Osteoblast (primary cell): Measurements from ENCODE around the gene DCLRE1A. TPM values are rescaled to one million over a fixed set of nuclear protein-coding genes. Genes with fewer than 3 reads are reported as not detected.

Experiments
- DNase-seq: peaks from one replicate; pipeline ENCODE4 v3.0.0; 2011; ENCODE audit warnings: low spot score, mixed read lengths; ENCODE audit not compliant: insufficient read length; ENCODE audit errors: missing footprints
- H2AFZ ChIP-seq: 2 replicates; pipeline ENCODE4 v1.6.0; 2011; ENCODE audit warnings: mild to moderate bottlenecking, low read length
- H3K27ac ChIP-seq: 2 replicates; pipeline ENCODE4 v1.5.1; 2011; ENCODE audit warnings: mild to moderate bottlenecking, low read depth, low read length, moderate library complexity
- H3K27me3 ChIP-seq: 2 replicates; pipeline ENCODE4 v1.6.0; 2012; ENCODE audit warnings: mild to moderate bottlenecking, control low read depth, inconsistent platforms, low read length, moderate library complexity; ENCODE audit not compliant: insufficient read depth
- H3K36me3 ChIP-seq: 2 replicates; pipeline ENCODE4 v1.5.1; 2011; ENCODE audit warnings: mild to moderate bottlenecking, low read length, control low read depth, moderate library complexity; ENCODE audit not compliant: insufficient read depth
- H3K4me1 ChIP-seq: 2 replicates; pipeline ENCODE4 v1.5.1; 2011; ENCODE audit warnings: mild to moderate bottlenecking, low read length, control low read depth, moderate library complexity; ENCODE audit not compliant: insufficient read depth
- H3K4me2 ChIP-seq: 2 replicates; pipeline ENCODE4 v1.6.0; 2011; ENCODE audit warnings: mild to moderate bottlenecking, low read length; ENCODE audit not compliant: insufficient read depth
- H3K4me3 ChIP-seq: fragments of 200-600 bp; sonication (generic); 3 replicates; pipeline ENCODE4 v1.5.1; 2012; ENCODE audit warnings: mild to moderate bottlenecking, low read length, inconsistent platforms; ENCODE audit not compliant: insufficient read depth
- H3K79me2 ChIP-seq: 2 replicates; pipeline ENCODE4 v1.6.0; 2012; ENCODE audit warnings: mild to moderate bottlenecking, low read length, control low read depth, inconsistent platforms; ENCODE audit not compliant: insufficient read depth
- H3K9me3 ChIP-seq: 2 replicates; pipeline ENCODE4 v1.5.1; 2011; ENCODE audit warnings: low read depth, low read length, control low read depth
- H4K20me1 ChIP-seq: 2 replicates; pipeline ENCODE4 v1.6.0; 2012; ENCODE audit warnings: mild to moderate bottlenecking, low read length, control low read depth; ENCODE audit not compliant: insufficient read depth
- CTCF ChIP-seq: IDR thresholded peaks from 2 replicates; pipeline ENCODE4 v1.5.1; 2011; ENCODE audit warnings: mild to moderate bottlenecking, low read depth, low read length, moderate library complexity; ENCODE audit errors: extremely low read depth
- small RNA-seq: library from RNA; depleted of rRNA; stranded (forward); fragments of <200 nt; gene quantifications from one replicate; pipeline ENCODE3, GENCODE V24; 2012
- total RNA-seq: library from RNA; depleted of rRNA; stranded (reverse); fragments of >200 nt; gene quantifications from 2 replicates; pipeline ENCODE4 v1.2.3, GENCODE V29; 2012

DCLRE1A gene
- total RNA-seq, 1 donor = 5.1 TPM

GRCh38 chr10:113802997-113803396 lies 50.9 kb downstream of the DCLRE1A start:
- H3K4me2 ChIP-seq = no peak overlapping the region
- no peak for DNase-seq
- no peak for TF ChIP-seq CTCF

GRCh38 chr10:113801569-113801968 lies 52.3 kb downstream of the DCLRE1A start:
- Histone ChIP-seq H2AFZ (no peak overlapping the region), H3K79me2 (no peaks in the 10 kb centered on the region), H3K36me3 (no peaks in the 10 kb centered on the region), H3K9me3 (no peaks in the 10 kb centered on the region), H3K4me1 (no peaks in the 10 kb centered on the region), H3K4me2 (no peak overlapping the region), H4K20me1 (no peaks in the 10 kb centered on the region), H3K27ac (no peak overlapping the region), H3K27me3 (peaks cover 35% of the 10 kb centered on the region), H3K4me3 (no peak overlapping the region)
- no peak for TF ChIP-seq CTCF
- no peak for DNase-seq

More at GRCh38 chr10:113802997-113803396, 50.9 kb downstream of the DCLRE1A start:
- H3K27ac ChIP-seq = no peak overlapping the region
- no peak overlapping the region for H2AFZ ChIP-seq
- H3K9me3 ChIP-seq = no peaks in the 10 kb centered on the region
- H3K36me3 ChIP-seq = no peaks in the 10 kb centered on the region
- no peaks in the 10 kb centered on the region for H3K4me1 ChIP-seq
- H3K79me2 ChIP-seq = no peaks in the 10 kb centered on the region
- peaks cover 27% of the 10 kb centered on the region for H3K27me3 ChIP-seq
- H4K20me1 ChIP-seq = no peaks in the 10 kb centered on the region
- H3K4me3 ChIP-seq = no peak overlapping the region

GRCh38 chr10:113791691-113792090 lies 62.2 kb downstream of the DCLRE1A start:
- DNase-seq = no peak
- Histone ChIP-seq H3K4me1 (peaks cover 10% of the 10 kb centered on the region), H3K4me2 (no peak overlapping the region), H2AFZ (no peak overlapping the region), H3K79me2 (no peaks in the 10 kb centered on the region), H3K27me3 (peaks cover 42% of the 10 kb centered on the region), H3K27ac (no peak overlapping the region), H3K9me3 (no peaks in the 10 kb centered on the region), H4K20me1 (no peaks in the 10 kb centered on the region), H3K4me3 (no peak overlapping the region), H3K36me3 (no peaks in the 10 kb centered on the region)
- no peak for TF ChIP-seq CTCF

GRCh38 chr10:113788604-113789083 lies 65.2 kb downstream of the DCLRE1A start:
- no peaks in the 10 kb centered on the region for H4K20me1 ChIP-seq
- peak overlapping the region; percentile 76 for H3K4me2 ChIP-seq
- no peaks in the 10 kb centered on the region for H3K9me3 ChIP-seq
- peak overlapping the region; percentile 76 for H2AFZ ChIP-seq
- peak overlapping the region; percentile 5 for H3K4me3 ChIP-seq
- no peaks in the 10 kb centered on the region for H3K36me3 ChIP-seq
- no peak for TF ChIP-seq CTCF
- H3K27ac ChIP-seq = peak overlapping the region; percentile 45
- peak; percentile 81 for DNase-seq
- H3K4me1 ChIP-seq = peaks cover 10% of the 10 kb centered on the region
- H3K79me2 ChIP-seq = no peaks in the 10 kb centered on the region
- H3K27me3 ChIP-seq = peaks cover 29% of the 10 kb centered on the region

Small RNA genes lying within 50 kb of the gene (small RNA-seq; reads per million reads assigned to genes)
- gene RF00560 = not detected

Other genes with a start within 250 kb of the DCLRE1A start
- gene NRAP, start 190.0 kb downstream of the DCLRE1A start, total RNA-seq = not detected in 2 replicates
- gene CASP7, start 174.2 kb downstream of the DCLRE1A start, total RNA-seq = 17.4 and 21.7 TPM in 2 replicates
- under 0.01 TPM in 1 of 2 replicates, not detected in the other for gene PLEKHS1, start 102.4 kb downstream of the DCLRE1A start, total RNA-seq
- gene NHLRC2, start 579 bp upstream of the DCLRE1A start, total RNA-seq = 15.6 and 16.2 TPM in 2 replicates
- gene ADRB1, start 189.8 kb upstream of the DCLRE1A start, total RNA-seq = not detected in 2 replicates